ENCODE results near the gene TCF7L2.

TCF7L2 gene

DNA sequence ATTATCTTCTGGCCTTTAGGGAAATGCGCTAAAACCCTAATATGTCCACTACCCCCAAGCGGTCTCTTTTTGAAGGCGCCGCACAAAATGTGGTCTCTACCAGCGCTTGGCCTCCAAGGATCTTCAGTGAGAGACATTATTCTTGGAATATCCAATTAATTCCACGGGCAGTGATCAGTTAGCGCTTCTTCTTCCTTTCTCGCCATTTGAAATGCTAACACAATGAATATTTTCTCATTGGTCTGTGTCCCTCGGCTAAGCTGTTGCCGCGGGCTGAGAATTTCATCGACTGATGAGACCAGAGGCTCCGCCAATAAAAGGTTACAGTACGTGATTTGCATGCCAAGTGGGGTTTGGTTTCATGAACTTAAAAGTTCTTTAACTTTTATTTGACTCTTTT, 169.8 kb downstream of the TCF7L2 start:
- H3K9ac ChIP-seq = no peak overlapping the region
- H3K4me1 ChIP-seq = peaks cover 18% of the 10 kb centered on the region
- H3K36me3 ChIP-seq = peaks cover 7% of the 10 kb centered on the region; the same call in 1 of the 2 replicates
- no peak for TF ChIP-seq Cebpa-rat (IDR thresholded peaks at IDR 0.05)
- H4K20me1 ChIP-seq = peaks cover 44% of the 10 kb centered on the region
- 0 out of 2 replicates have a peak, but pooled peaks cover 2% of the 10 kb centered on the region for H3K27me3 ChIP-seq
- no peak overlapping the region for H3K4me3 ChIP-seq
- peaks cover 12% of the 10 kb centered on the region for H3K9me3 ChIP-seq
- no peak overlapping the region for H3K4me2 ChIP-seq
- no peak overlapping the region for H3K27ac ChIP-seq

DNA sequence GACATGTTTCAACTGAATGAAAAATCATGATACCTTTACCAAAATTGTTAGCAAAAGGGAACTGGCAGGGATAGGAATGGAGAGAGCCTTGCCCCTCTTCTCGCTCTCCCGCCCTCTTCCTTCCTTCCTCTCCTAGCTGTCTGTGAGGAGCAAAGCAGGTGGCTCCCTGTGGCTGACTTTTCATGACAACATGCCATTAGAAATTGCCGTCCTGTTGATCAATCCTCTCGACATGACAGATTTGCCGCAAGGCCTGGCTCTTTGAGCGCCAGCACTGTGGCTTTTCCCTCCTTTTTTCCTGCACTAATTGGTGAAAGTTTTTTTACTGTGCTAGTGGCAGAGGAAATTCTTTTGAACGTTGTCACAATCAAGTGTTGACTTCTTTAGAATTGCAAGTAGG, 171.1 kb downstream of the TCF7L2 start:
- H3K9ac ChIP-seq = no peak overlapping the region
- H3K27me3 ChIP-seq = peaks cover 13% of the 10 kb centered on the region; the same call in 1 of the 2 replicates
- H3K9me3 ChIP-seq = peaks cover 12% of the 10 kb centered on the region
- no peak for TF ChIP-seq Cebpa-rat (IDR thresholded peaks at IDR 0.05)
- H3K4me1 ChIP-seq = peaks cover 18% of the 10 kb centered on the region
- H3K4me3 ChIP-seq = no peak overlapping the region
- peaks cover 57% of the 10 kb centered on the region for H4K20me1 ChIP-seq
- H3K4me2 ChIP-seq = peak overlapping the region; percentile 42
- H3K36me3 ChIP-seq = peaks cover 7% of the 10 kb centered on the region; the same call in 1 of the 2 replicates
- no peak overlapping the region for H3K27ac ChIP-seq

DNA sequence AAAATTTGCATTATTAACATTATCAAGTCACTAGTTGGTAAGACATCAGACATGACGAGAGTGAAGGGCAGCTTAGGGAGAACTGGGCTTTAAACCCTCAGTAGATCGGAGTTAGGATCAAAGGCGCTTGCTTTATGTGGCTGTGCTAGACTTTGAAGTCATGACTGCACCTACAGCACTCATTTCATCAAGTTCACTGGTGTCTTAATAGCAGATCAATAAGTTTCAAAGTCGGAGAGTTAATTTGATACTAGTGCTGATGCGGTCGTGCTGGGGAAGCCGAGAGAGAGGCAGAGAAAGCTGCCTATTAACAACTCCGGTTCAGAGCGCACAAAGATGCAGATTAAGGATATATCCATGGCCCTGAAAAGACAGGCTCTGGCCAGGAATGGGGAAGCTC, 172.9 kb downstream of the TCF7L2 start:
- H3K36me3 ChIP-seq = peaks cover 7% of the 10 kb centered on the region; the same call in 1 of the 2 replicates
- peaks cover 18% of the 10 kb centered on the region; the same call in 1 of the 2 replicates for H3K27me3 ChIP-seq
- H3K27ac ChIP-seq = no peak overlapping the region
- H3K4me2 ChIP-seq = no peak overlapping the region
- H3K9ac ChIP-seq = no peak overlapping the region
- peaks cover 18% of the 10 kb centered on the region for H3K4me1 ChIP-seq
- H3K9me3 ChIP-seq = peaks cover 12% of the 10 kb centered on the region
- peaks cover 75% of the 10 kb centered on the region for H4K20me1 ChIP-seq
- TF ChIP-seq Cebpa-rat (IDR thresholded peaks at IDR 0.05) = no peak
- no peak overlapping the region for H3K4me3 ChIP-seq

DNA sequence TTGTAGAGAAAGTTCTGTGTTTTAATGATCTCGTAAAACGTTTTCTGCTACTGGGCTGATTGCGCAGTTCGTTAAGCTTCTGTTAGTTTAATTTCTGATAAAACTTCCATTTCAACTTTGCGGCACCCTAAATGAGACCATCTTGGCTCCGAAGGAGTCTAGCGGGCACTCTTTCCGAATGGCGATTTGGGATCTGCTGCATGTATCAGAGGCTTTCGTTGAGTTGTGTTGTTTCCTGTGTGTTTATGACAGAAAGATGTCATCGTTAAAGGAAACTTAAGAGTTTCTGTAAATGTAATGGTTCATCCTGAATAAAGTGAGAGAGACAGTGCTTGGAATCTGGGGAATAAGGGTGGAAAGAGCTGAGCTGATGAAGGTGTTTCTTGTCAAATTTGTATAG, 174.7 kb downstream of the TCF7L2 start:
- H4K20me1 ChIP-seq = peaks cover 93% of the 10 kb centered on the region
- H3K27me3 ChIP-seq = peaks cover 18% of the 10 kb centered on the region; the same call in 1 of the 2 replicates
- TF ChIP-seq Cebpa-rat (IDR thresholded peaks at IDR 0.05) = no peak
- H3K27ac ChIP-seq = no peak overlapping the region
- peaks cover 18% of the 10 kb centered on the region for H3K4me1 ChIP-seq
- no peaks in the 10 kb centered on the region; the same call in none of the 2 replicates for H3K36me3 ChIP-seq
- no peak overlapping the region for H3K4me2 ChIP-seq
- no peak overlapping the region for H3K4me3 ChIP-seq
- no peak overlapping the region for H3K9ac ChIP-seq
- peaks cover 5% of the 10 kb centered on the region; the same call in 1 of the 2 replicates for H3K9me3 ChIP-seq

DNA sequence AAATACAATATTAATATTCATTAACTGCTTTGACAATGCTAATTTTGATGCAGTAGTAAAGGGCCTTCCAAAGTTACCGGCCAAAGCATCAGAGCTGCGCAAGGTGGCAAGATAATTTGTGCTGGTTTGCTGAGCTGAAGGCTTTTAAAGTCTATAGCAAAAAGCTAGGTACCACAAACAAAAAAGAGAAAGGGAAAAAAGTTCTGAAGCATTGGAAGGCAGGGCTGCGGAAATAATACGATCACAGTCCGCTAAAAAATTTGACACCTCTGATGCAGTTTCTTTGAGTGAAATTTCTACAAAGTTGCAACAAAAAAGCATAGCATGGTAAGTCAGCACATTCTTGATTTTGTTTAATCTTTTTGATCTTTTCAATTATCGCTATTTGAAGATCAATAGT, 175.6 kb downstream of the TCF7L2 start:
- Histone ChIP-seq H4K20me1 (peaks cover 97% of the 10 kb centered on the region), H3K36me3 (no peaks in the 10 kb centered on the region; the same call in 1 of the 2 replicates), H3K27ac (no peak overlapping the region), H3K4me1 (peaks cover 10% of the 10 kb centered on the region), H3K27me3 (peaks cover 18% of the 10 kb centered on the region; the same call in 1 of the 2 replicates), H3K4me3 (no peak overlapping the region), H3K4me2 (no peak overlapping the region), H3K9ac (no peak overlapping the region), H3K9me3 (no peaks in the 10 kb centered on the region)
- TF ChIP-seq Cebpa-rat (IDR thresholded peaks at IDR 0.05) = no peak

DNA sequence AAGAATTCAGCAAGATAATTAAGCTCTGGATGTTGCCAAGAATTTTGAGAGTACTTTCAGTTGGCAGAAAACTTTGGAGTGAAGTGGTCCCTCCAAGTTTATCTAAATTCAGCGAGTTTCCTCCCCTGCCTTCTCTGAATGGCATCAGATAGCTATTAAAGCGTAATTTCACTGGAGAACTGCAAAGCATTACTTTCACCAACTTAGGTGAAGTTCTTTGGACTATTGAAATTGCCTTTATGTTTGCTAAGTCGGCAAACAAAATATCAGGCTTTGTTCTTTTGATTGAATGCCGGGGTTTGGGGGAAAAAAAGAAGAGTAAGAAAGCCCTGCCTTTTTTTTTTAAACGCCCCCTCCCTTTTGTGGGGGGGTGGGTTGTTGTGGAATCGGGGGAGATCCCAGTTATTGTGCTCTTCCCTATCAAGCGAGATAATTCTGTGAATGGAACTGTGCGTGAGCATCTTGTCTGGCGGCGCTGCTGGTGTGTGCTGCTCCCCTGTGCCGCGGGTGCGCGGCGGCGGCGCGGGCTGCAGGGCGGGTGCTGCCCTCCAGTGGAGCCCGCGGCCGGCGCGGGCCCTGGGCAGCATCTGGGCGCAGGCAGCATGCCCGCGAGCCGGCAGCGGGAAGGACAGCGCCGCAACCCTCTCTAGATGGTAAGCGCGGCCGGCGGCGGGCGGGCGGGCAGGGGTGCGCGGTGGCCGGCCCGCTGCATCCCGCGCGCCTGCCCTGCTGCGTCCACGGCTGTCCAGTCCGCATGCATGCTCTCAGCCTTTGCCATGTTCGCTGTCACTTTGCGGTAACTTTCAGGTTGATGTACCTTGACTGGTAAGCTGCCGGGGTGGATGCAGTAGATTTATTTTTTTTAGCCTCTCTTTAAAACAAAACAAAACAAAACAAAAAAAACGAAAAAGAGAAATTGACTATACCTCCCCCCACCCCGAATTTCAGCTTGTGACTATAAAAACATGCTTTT, 176.5 kb downstream of the TCF7L2 start:
- TF ChIP-seq Cebpa-rat (IDR thresholded peaks at IDR 0.05) = no peak
- H3K9me3 ChIP-seq = no peaks in the 10 kb centered on the region
- H3K9ac ChIP-seq = no peak overlapping the region
- H3K4me2 ChIP-seq = no peak overlapping the region
- H3K4me1 ChIP-seq = peaks cover 1% of the 10 kb centered on the region; the same call in 1 of the 2 replicates
- no peaks in the 10 kb centered on the region; the same call in 1 of the 2 replicates for H3K36me3 ChIP-seq
- H3K4me3 ChIP-seq = no peak overlapping the region
- H3K27me3 ChIP-seq = peaks cover 18% of the 10 kb centered on the region; the same call in 1 of the 2 replicates
- peaks cover 97% of the 10 kb centered on the region for H4K20me1 ChIP-seq
- H3K27ac ChIP-seq = no peak overlapping the region

DNA sequence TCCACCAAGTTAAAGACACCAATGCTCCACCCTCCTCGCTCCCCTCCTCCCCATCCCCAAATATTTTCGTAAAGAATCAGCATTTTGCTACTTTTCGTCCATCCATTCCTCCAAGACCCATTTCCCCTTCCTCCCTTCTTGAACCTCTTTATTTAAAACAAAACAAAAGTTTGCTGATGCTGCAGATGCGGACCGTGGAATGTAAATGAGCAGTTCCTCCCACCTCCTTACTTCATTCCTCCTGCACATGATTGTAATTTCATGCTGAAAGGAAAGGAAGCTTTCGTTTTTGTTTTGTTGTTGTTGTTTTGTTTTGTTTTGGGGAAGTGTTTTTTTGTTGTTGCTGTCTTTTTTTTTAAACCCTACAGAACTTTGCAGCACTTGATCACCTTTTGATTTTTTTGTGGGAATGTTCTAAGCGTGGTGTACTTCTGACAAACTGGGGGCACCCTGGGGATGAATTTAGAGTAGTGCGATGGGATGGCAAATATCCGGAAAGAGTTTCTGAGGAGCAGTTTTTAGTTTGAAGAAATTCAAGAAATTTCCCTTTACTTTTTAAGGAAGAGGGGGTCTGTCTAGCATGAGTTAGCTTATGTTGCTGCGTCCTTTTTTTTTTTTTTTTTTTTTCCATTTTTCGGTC, 177.3 kb downstream of the TCF7L2 start:
- H3K27me3 ChIP-seq = peaks cover 18% of the 10 kb centered on the region; the same call in 1 of the 2 replicates
- no peak overlapping the region for H3K4me2 ChIP-seq
- peaks cover 99% of the 10 kb centered on the region for H4K20me1 ChIP-seq
- no peaks in the 10 kb centered on the region for H3K4me1 ChIP-seq
- no peak overlapping the region for H3K27ac ChIP-seq
- TF ChIP-seq Cebpa-rat (IDR thresholded peaks at IDR 0.05) = no peak
- H3K9ac ChIP-seq = no peak overlapping the region
- H3K4me3 ChIP-seq = no peak overlapping the region
- H3K36me3 ChIP-seq = peaks cover 4% of the 10 kb centered on the region; the same call in 1 of the 2 replicates
- no peaks in the 10 kb centered on the region for H3K9me3 ChIP-seq

DNA sequence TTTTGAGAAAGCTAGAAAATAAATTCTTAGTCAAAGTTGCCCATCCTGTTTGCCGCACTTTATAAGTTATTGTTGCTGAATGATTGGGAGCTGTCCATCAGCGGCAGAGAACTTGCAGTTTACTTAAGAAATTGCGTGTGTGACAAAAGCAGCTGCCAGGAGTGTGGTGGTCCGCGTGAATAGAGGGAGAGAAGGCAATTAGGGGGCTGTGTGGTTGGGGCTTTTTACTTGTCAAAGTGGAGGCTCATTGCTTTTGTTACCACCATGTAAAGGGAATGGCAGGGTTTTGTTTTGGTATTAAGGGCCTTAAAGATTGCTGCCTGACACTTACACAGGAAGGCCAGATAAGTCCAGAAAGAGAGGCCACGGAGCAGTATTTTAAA, 177.8 kb downstream of the TCF7L2 start:
- Histone ChIP-seq H3K9me3 (no peaks in the 10 kb centered on the region), H3K4me1 (no peaks in the 10 kb centered on the region), H3K27ac (no peak overlapping the region), H3K27me3 (peaks cover 18% of the 10 kb centered on the region; the same call in 1 of the 2 replicates), H4K20me1 (peaks cover 99% of the 10 kb centered on the region), H3K36me3 (peaks cover 8% of the 10 kb centered on the region; the same call in 1 of the 2 replicates), H3K4me3 (no peak overlapping the region), H3K9ac (no peak overlapping the region), H3K4me2 (no peak overlapping the region)
- no peak for TF ChIP-seq Cebpa-rat (IDR thresholded peaks at IDR 0.05)

DNA sequence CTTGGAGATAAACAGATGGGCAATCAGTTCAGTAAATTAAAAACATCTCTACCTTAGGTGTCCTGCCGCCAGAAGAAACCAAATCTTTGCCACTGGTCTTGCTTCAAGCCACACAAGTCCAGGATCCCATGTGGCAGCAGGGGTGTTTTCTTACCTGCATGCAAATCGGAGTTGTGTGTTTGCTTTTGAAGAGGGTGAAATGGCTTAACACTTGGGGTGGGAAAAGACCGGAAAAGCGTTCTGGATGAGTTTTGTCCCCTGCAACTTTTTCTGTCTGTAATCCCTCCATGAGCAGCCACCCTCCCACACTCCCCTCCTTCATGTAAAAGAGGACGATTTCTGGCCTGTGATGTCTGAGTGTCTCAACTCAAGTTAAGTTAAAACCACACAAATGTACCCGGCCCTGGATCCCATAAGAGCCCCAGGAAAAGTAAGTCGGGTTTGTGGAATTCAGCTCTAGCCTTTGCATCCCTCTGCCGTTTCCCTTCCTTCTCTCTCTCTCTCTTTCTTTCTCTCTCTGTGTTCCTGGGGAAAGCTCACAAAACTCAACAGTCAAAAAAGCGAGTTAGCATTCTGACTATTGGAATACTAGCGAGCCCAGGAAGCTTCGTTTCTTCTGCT, 178.5 kb downstream of the TCF7L2 start:
- H3K36me3 ChIP-seq = peaks cover 14% of the 10 kb centered on the region
- no peak overlapping the region for H3K4me2 ChIP-seq
- H3K4me1 ChIP-seq = no peaks in the 10 kb centered on the region
- H3K9ac ChIP-seq = no peak overlapping the region
- no peaks in the 10 kb centered on the region for H3K9me3 ChIP-seq
- no peak overlapping the region for H3K4me3 ChIP-seq
- peaks cover 18% of the 10 kb centered on the region; the same call in 1 of the 2 replicates for H3K27me3 ChIP-seq
- no peak for TF ChIP-seq Cebpa-rat (IDR thresholded peaks at IDR 0.05)
- no peak overlapping the region for H3K27ac ChIP-seq
- peaks cover 99% of the 10 kb centered on the region for H4K20me1 ChIP-seq

All from BLaER1 (cell line).